SK-MEL-5 (cell line): ENCODE measurements around the gene MT1M. TPM values are rescaled to one million over a fixed set of nuclear protein-coding genes. Genes with fewer than 3 reads are reported as not detected.
"Not testable (repeated sequence)": the region's sequence is repeated elsewhere in the genome, so short reads cannot be mapped to it uniquely, and the experiment has no call there.

Experiments used
- DNase-seq: peaks from one replicate; pipeline ENCODE4 v3.0.0-alpha.2; 2016; ENCODE audit warnings: low read depth, low spot score
- in situ Hi-C: cut with HindIII; loops from 2 replicates; pipeline ENCODE4 v1.10.0; 2016; ENCODE audit warnings: low sequenced_read_pairs, high pct_unique_total_duplicates, low pct_unique_long_range_greater_than_20kb
- total RNA-seq: library from RNA; depleted of rRNA; stranded (reverse); fragments of >200 nt; shearing (Covaris generic); gene quantifications from 2 replicates; pipeline ENCODE4 v1.2.3, GENCODE V29; 2014

MT1M gene
- total RNA-seq, 1 experiment from 2014 or later, result not detected

DNA sequence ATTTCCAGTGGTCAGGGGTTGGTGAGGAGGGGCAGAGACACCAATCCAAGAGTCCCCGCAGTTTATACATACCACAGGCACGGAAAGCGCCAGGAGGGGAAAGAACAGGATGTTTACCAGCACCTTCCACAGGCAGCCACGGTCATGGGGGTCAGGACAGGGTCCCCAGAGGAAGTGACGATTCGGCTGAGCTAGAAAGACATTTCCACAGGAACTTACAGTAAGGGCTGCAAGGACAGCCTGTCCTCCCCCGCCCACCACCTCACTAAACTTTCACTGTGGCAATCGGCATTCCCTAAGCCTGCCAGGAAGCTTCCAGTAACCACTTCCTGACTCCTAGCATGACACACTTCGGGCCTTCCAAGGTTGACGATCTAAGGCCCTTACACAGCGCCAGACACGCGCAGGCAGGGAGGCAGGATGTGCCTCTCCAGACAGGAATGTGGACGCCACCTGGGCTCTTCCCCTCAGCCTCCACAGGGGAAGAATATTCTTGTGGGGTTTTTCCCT is 25.3 kb upstream of the MT1M start:
- peak; percentile 22 for DNase-seq
- in situ Hi-C loops, result no loop called here

GRCh38 chr16:56607675-56608042 is 24.8 kb upstream of the MT1M start:
- in situ Hi-C loops, result no loop called here
- no peak for DNase-seq

GRCh38 chr16:56608043-56608875 is 24.2 kb upstream of the MT1M start, which contains the start of gene MT2A:
Gene MT2A, plus strand, starts transcription at chr16:56608584. Its CDS starts 72 bp downstream, at chr16:56608656.
- DNase-seq, result peak; percentile 88
- in situ Hi-C loops, result no loop called here

DNA sequence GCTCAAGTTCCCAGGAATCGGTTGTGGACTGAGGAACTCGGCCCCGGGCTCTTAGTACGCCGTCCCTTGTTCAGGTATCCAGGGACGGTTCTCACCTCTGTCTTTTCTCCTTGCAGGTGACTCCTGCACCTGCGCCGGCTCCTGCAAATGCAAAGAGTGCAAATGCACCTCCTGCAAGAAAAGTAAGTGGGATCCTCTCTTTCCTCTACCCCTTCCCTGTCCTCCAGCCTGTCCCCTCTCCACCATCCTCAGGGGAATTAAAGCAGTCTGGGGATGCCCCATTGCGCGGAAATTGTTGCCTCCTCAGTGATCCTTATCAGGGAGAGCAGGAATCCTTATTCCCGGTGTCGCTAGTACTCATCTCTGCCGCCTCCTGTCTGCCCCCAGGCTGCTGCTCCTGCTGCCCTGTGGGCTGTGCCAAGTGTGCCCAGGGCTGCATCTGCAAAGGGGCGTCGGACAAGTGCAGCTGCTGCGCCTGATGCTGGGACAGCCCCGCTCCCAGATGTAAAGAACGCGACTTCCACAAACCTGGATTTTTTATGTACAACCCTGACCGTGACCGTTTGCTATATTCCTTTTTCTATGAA is 23.5 kb upstream of the MT1M start:
- DNase-seq, result no peak
- in situ Hi-C loops, result no loop called here

- DNase-seq, result peak; percentile 73
- in situ Hi-C loops, result no loop called here
Measured at GRCh38 chr16:56609463-56609921, 23.0 kb upstream of the MT1M start.

GRCh38 chr16:56610017-56610608 is 22.3 kb upstream of the MT1M start:
- in situ Hi-C loops, result no loop called here
- DNase-seq, result peak; percentile 61

GRCh38 chr16:56610609-56611111 is 21.8 kb upstream of the MT1M start:
- no peak for DNase-seq
- in situ Hi-C loops, result no loop called here

- in situ Hi-C loops, result no loop called here
- DNase-seq, result no peak
Measured at GRCh38 chr16:56611281-56611833, 21.1 kb upstream of the MT1M start.

DNA sequence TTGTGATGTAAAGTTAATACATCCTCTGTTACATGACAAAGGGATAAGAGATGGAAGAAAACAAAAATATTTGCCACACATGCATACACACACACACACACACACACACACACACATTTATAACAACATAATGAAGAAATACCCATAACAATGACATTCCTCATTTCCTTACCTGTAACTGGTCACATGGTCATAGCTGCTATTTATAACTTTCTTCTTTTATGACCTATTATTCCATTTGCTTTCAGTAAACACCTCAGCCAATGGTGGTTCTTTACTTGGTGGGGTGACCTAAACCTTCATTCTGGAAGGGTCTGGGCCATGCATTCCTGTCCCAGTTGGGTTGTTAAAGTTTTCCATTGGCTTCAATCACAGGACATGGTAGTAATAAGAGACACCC is 18.8 kb upstream of the MT1M start:
- DNase-seq, result no peak
- in situ Hi-C loops, result no loop called here

DNA sequence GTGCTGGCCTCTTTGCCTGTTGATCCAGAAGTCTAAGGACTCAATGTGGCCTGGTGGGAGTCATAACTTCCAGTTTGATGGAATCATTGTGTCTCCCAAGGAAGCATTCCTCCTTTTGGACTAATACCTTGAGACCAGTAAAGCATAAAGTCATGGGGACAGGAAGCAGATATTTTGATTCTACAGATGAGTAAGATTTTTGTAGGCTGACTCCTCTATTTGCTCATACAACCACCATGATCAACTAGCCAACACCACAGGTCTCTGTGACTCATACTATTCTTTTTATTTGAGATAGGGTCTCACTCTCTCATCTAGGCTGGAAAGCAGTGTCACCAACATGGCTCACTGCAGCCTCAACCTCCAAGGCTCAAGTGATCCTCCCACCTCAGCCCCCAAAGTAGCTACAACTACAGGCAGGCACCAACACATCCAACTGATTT is 17.9 kb upstream of the MT1M start:
- DNase-seq, result no peak

GRCh38 chr16:56615353-56615752 is 17.1 kb upstream of the MT1M start:
- no peak for DNase-seq

More for the DNA sequence above, 17.9 kb upstream of the MT1M start:
- in situ Hi-C loops, result no loop called here

GRCh38 chr16:56616608-56617211 is 15.7 kb upstream of the MT1M start:
- in situ Hi-C loops, result no loop called here
- DNase-seq, result no peak

More at GRCh38 chr16:56615353-56615752, 17.1 kb upstream of the MT1M start:
- in situ Hi-C loops, result no loop called here

GRCh38 chr16:56617212-56618085 is 15.0 kb upstream of the MT1M start:
- no peak for DNase-seq
- in situ Hi-C loops, result no loop called here

DNA sequence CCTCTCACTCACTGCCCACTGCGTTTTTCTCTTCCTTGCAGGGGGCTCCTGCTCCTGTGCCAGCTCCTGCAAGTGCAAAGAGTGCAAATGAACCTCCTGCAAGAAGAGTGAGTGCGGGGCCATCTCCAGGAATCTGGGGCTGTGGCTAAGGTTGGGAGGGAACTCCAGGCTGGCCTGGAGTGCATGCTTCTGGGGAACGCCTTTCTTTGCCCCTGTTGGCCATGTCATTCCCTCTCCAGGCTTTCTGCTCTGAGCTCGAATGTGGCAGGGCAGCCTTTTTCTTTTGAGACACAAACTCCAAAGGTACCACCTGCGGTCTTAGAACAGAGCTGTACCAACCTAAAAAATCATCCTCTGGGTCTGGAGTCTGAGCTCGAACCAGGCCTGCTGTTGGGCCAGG is 14.3 kb upstream of the MT1M start:
- in situ Hi-C loops, result no loop called here
- DNase-seq, result no peak

DNA sequence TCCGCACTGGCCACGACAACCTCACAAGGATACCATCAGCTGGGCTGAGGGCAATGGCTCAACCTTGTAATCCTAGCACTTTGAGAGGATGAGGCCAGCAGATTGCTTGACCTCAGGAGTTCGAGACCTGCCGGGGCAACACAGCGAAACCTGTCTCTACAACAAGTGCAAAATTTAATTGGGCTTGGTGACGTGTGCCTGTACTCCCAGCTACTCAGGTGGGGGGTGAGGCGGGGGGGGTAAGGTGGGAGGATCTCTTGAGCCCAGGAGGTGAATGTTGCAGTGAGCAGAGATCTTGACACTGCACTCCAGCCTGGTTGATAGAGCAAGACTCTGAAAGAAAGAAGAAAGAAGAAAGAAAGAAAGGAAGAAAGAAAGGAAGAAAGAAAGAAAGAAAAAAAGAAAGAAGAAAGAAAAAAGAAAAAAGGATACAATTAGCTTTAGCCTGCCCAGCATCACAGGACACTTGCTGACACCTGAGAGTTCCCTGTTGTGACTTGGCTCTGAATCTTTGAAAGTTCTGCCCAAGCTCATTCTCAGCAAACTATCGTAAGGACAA is 12.0 kb upstream of the MT1M start:
- DNase-seq, result no peak
- in situ Hi-C loops, result no loop called here

DNA sequence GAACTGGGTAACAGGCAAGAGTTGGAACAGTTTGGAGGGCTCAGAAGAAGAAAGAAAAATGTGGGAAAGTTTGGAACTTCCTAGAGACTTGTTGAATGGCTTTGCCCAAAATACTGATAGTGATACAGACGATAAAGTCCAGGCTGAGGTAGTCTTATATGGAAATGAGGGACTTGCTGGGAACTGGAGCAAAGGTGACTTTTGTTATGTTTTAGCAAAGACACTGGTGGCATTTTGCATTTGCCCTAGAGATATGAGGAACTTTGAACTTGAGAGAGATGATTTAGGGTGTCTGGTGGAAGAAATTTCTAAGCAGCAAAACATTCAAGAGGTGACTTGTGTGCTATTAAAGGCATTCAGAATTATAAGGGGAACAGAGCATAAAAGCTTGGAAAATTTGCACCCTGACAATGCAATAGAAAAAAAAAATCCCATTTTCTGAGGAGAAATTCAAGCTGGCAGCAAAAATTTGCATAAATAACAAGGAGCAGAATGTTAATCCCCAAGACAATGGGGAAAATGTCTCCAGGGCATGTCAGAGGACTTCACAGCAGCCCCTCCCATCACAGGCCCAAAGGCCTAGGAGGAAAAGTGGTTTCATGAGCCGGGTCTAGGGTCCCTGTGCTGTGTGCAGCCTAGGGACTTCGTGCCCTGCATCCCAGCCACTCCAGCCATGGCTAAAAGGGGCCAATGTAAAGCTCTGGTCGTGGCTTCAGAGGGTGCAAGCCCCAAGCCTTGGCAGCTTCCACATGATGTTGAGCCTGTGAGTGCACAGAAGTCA is 10.6 kb upstream of the MT1M start:
- DNase-seq, in situ Hi-C loops: not testable (repeated sequence)
